ENCODE data around the gene ADGRF1.

DNA sequence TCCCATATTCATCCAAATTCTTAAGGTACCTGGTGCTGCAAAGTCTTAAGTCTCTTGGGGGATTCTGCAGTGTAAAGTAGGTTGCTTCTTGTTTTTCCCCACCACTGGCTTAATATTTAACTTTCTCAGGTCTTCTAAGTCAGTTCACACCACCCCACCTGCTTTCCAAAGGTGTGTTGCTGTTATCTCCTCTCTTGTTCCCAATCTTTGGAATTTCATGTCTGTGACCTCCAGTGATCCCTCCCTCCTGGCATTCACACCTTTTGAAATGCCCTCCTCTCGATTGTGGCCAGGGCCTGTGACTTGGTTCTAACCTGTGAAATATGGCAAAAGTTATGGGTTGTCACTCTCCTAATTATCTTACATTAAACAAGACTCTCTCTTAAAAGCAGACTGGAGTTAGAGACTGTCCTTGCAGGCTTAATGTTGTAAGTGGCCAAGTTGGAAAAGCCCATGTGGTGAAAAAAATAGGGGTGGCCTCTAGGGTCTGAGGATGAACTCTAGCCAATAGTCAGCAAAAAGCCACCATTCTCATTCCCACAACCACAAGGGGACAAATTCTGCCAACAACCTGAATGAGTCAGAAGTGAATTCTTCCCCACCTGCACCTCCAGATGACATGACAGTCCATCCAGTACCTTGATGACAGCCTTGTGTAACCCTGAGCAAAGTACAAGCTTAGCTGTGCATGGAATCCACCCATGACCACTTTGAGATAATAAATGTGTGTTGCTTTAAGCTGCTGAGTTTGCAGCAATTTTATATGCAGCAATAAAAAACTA is 45.1 kb downstream of the ADGRF1 start:
- TF ChIP-seq CTCF (IDR thresholded peaks at IDR 0.05; ENCODE audit: low read depth, low read length, poor library complexity, severe bottlenecking) = no peak
- TF ChIP-seq EZH2phosphoT487 (IDR thresholded peaks at IDR 0.05; ENCODE audit: borderline replicate concordance, low read length) = no peak

Data from DOHH2 (cell line).